ENCODE data around the gene PRRG2.
A peak's percentile ranks its signal among the peaks of the same experiment; 100 is the strongest.

Gene PRRG2

DNA sequence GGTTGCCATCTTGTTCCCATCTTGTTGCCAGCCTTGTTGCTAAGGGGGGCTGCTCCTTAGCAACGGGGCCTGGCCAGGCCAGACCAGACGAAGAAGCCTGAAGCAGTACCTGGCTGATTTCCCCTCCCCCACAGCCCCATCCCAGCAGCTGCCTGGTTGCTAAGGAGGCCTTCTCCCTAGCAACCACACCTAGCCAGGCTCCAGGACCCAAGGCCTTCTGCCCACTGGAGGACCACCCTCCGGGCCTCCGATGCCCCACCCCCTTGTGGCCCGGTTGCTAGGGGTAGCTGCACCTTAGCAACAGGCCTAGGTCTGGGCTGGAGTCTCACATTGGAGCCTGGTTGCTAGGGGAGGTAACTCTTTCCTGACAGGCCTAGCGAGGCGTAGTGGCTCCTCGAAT is 3.9 kb downstream of the PRRG2 start:
- H3K27me3 ChIP-seq (replicated peaks): no peaks in the 10 kb centered on the region
- no peak overlapping the region for H3K4me3 ChIP-seq (ENCODE audit: low read depth, low read length)
- in situ Hi-C loops (cut with HindIII; ENCODE audit: low pct_ligation_motif_present, low sequenced_read_pairs): no loop called here
- no peak for DNase-seq
- TF ChIP-seq, protein P1, sequence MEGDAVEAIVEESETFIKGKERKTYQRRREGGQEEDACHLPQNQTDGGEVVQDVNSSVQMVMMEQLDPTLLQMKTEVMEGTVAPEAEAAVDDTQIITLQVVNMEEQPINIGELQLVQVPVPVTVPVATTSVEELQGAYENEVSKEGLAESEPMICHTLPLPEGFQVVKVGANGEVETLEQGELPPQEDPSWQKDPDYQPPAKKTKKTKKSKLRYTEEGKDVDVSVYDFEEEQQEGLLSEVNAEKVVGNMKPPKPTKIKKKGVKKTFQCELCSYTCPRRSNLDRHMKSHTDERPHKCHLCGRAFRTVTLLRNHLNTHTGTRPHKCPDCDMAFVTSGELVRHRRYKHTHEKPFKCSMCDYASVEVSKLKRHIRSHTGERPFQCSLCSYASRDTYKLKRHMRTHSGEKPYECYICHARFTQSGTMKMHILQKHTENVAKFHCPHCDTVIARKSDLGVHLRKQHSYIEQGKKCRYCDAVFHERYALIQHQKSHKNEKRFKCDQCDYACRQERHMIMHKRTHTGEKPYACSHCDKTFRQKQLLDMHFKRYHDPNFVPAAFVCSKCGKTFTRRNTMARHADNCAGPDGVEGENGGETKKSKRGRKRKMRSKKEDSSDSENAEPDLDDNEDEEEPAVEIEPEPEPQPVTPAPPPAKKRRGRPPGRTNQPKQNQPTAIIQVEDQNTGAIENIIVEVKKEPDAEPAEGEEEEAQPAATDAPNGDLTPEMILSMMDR (IDR thresholded peaks at IDR 0.05; ENCODE audit: low read depth, low read length, missing control alignments): no peak
- no peak overlapping the region for H3K27ac ChIP-seq
- no peaks in the 10 kb centered on the region for H3K36me3 ChIP-seq (replicated peaks)

DNA sequence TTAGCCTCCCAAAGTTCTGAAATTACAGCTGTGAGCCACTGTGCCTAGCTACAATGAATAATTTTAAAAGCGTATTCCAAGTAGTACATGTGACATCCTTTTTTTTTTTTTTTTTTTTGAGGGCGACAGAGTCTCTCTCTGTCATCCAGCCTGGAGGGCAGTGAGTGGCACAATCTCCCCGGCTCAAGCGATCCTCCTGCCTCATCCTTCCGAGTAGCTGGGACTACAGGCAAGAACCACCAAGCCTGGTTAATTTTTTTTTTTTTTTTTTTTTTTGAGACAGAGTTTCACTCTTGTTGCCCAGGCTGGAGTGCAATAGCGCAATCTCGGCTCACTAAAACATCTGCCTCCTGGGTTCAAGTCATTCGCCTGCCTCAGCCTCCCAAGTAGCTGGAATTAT is 6.1 kb downstream of the PRRG2 start:
- Histone ChIP-seq H3K4me3 (ENCODE audit: low read depth, low read length) (no peak overlapping the region), H3K27ac (no peak overlapping the region), H3K36me3 (replicated peaks) (no peaks in the 10 kb centered on the region), H3K27me3 (replicated peaks) (no peaks in the 10 kb centered on the region)
- no peak for DNase-seq
- in situ Hi-C loops (cut with HindIII; ENCODE audit: low pct_ligation_motif_present, low sequenced_read_pairs): no loop called here
- TF ChIP-seq, protein P1 (IDR thresholded peaks at IDR 0.05; ENCODE audit: low read depth, low read length, missing control alignments): no peak

DNA sequence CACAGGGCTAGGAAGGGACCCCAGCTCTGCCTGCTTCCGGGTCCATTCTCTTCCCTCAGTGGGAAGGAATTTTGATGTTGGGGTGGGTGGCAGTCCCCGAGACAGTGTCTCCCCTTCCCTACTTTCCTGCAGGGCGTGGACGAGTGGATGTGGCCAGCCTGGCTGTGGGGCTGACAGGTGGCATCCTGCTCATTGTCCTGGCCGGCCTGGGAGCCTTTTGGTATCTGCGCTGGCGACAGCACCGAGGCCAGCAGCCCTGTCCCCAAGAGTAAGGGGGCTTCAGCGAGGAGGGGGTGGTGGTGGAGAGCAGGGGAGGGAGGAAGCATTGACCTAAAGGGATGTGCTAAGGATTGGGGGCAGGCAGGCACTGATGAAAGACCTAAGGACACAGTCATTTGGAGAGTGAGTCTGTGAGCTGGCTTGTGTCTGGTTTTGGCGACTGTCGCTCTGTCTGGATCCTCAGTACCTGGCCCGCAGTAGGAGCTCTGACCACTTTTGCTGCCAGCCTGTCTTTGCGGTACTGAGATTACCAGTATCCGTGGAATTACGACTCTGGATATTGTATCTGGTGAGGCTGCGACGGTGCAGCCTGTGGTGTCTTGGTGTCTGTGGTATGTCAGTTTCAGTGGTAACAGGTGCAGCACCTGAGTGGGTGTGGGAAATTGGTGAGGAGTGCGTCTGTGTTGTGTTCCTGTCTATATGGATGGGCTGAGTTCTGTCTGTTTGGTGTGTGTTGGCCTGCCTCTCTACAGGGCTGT is 7.4 kb downstream of the PRRG2 start:
- in situ Hi-C loops (cut with HindIII; ENCODE audit: low pct_ligation_motif_present, low sequenced_read_pairs): no loop called here
- peaks cover 1% of the 10 kb centered on the region for H3K36me3 ChIP-seq (replicated peaks)
- H3K4me3 ChIP-seq (ENCODE audit: low read depth, low read length): no peak overlapping the region
- DNase-seq: no peak
- H3K27me3 ChIP-seq (replicated peaks): no peaks in the 10 kb centered on the region
- TF ChIP-seq, protein P1 (IDR thresholded peaks at IDR 0.05; ENCODE audit: low read depth, low read length, missing control alignments): no peak
- no peak overlapping the region for H3K27ac ChIP-seq

DNA sequence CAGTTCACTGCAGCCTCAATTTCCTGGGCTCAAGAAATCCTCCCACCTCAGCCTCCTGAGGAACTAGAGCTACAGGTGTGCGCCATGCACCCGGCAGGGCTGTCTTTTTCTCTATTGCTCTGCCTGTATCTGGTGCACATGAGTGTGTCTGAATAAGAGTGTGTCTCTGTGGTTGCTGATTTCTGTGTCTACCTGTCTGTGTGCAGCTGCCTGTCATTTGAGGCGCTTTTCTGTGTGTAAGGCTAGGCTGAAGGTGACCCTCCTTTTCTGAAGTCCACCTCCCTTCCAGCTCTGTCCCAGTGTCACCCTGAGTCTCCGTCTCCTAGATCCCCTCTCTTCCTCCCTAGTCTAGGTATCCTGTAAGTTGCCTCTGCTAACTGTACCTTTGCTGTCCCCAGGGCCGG is 8.4 kb downstream of the PRRG2 start:
- DNase-seq: no peak
- Histone ChIP-seq H3K27me3 (replicated peaks) (no peaks in the 10 kb centered on the region), H3K27ac (no peak overlapping the region), H3K36me3 (replicated peaks) (peaks cover 11% of the 10 kb centered on the region), H3K4me3 (ENCODE audit: low read depth, low read length) (no peak overlapping the region)
- in situ Hi-C loops (cut with HindIII; ENCODE audit: low pct_ligation_motif_present, low sequenced_read_pairs): no loop called here
- TF ChIP-seq, protein P1 (IDR thresholded peaks at IDR 0.05; ENCODE audit: low read depth, low read length, missing control alignments): no peak

DNA sequence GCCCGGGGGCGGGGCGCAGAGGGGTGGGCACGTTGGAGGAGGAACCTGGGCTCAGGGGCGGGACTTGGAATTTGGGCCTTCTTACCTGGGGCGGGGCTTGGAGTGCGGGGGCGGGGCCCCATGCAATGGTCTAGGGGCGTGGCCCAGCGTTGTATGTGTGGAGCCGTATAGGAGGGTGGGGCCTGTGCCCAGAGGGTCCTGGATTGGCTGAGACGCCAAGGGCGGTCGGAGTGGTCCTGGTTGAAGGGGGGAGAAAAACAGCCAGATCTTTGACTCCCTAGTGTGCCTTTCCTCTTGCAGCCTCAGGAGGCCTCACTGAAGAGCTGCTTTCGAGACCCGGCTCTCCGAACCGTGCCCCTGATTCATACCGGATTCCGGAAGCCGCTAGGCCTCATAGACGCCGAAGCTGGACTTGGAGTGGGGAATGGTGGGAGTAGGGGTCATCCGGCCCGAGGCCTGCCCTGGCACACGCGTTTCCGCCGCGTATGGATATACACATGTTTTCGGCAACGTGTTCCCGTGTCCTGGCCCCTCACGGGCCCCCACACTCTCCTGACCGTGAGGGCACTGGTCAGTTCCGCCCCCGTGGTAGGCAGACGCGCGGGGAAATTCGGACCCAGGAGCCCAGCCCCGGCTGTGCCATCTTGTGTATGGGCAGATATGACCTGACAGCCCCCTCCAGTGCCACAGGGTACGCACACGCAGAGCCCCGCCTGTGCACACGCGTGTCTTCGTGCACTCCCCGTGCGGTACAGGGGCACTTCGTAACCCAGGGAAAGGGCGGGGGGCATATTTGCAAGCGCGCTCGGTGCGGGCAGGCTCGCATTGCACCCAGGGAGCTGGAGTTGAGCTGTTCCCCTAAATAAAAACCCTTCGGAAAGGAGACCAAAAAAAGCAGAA is 9.2 kb downstream of the PRRG2 start:
- in situ Hi-C loops (cut with HindIII; ENCODE audit: low pct_ligation_motif_present, low sequenced_read_pairs): no loop called here
- peak overlapping the region; percentile 85 for H3K4me3 ChIP-seq (ENCODE audit: low read depth, low read length)
- H3K36me3 ChIP-seq (replicated peaks): peaks cover 15% of the 10 kb centered on the region
- H3K27ac ChIP-seq: peak overlapping the region; percentile 70
- TF ChIP-seq, protein P1 (IDR thresholded peaks at IDR 0.05; ENCODE audit: low read depth, low read length, missing control alignments): peak; percentile 29
- DNase-seq: peak; percentile 97
- H3K27me3 ChIP-seq (replicated peaks): no peaks in the 10 kb centered on the region
